ENCODE data around the gene RHOA. TPM values are rescaled to one million over a fixed set of nuclear protein-coding genes. Genes with fewer than 3 reads are reported as not detected.
A peak's percentile ranks its signal among the peaks of the same experiment; 100 is the strongest.

The RHOA gene
- total RNA-seq, 1 experiment from 2014 or later: 278 TPM

- Histone ChIP-seq H3K27me3 (ENCODE audit: low read length) (no peaks in the 10 kb centered on the region), H3K9ac (ENCODE audit: low read length) (no peak overlapping the region), H3K4me2 (ENCODE audit: low read length) (no peak overlapping the region), H3K9me3 (ENCODE audit: low read length) (no peaks in the 10 kb centered on the region), H3K4me1 (ENCODE audit: insufficient read depth, low read length) (peaks cover 21% of the 10 kb centered on the region), H3K27ac (ENCODE audit: low read length) (no peak overlapping the region), H3F3A (ENCODE audit: low read length, unreplicated experiment) (peaks cover 4% of the 10 kb centered on the region), H4K20me1 (ENCODE audit: low read length) (no peaks in the 10 kb centered on the region), H2AFZ (ENCODE audit: low read length) (no peak overlapping the region), H3K9me2 (replicated peaks; ENCODE audit: low read length) (no peaks in the 10 kb centered on the region), H3K79me2 (ENCODE audit: low read length) (no peaks in the 10 kb centered on the region), H3K4me3 (ENCODE audit: low read length) (no peak overlapping the region), H3K36me3 (ENCODE audit: low read depth, low read length) (no peaks in the 10 kb centered on the region)
- TF ChIP-seq EZH2phosphoT487 (IDR thresholded peaks at IDR 0.05; ENCODE audit: borderline replicate concordance, low read length): no peak
- TF ChIP-seq, protein P1, sequence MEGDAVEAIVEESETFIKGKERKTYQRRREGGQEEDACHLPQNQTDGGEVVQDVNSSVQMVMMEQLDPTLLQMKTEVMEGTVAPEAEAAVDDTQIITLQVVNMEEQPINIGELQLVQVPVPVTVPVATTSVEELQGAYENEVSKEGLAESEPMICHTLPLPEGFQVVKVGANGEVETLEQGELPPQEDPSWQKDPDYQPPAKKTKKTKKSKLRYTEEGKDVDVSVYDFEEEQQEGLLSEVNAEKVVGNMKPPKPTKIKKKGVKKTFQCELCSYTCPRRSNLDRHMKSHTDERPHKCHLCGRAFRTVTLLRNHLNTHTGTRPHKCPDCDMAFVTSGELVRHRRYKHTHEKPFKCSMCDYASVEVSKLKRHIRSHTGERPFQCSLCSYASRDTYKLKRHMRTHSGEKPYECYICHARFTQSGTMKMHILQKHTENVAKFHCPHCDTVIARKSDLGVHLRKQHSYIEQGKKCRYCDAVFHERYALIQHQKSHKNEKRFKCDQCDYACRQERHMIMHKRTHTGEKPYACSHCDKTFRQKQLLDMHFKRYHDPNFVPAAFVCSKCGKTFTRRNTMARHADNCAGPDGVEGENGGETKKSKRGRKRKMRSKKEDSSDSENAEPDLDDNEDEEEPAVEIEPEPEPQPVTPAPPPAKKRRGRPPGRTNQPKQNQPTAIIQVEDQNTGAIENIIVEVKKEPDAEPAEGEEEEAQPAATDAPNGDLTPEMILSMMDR (conservative IDR thresholded peaks at IDR 0.05; ENCODE audit: low read depth, low read length): no peak
- no peak for TF ChIP-seq EZH2 (IDR thresholded peaks at IDR 0.05; ENCODE audit: low read length, unreplicated experiment)
- DNase-seq: no peak
- no peak for ATAC-seq
- BruUV-seq (replicated peaks): no TSS peak
- intact Hi-C loops (cut with micrococcal nuclease): no loop called here
- CTCF ChIA-PET: no interaction called here
- POLR2A ChIA-PET (ENCODE audit: unreplicated experiment): no interaction called here
Measured at GRCh38 chr3:49460188-49460890, 48.6 kb upstream of the RHOA start.

GRCh38 chr3:49456466-49456865, 44.7 kb upstream of the RHOA start:
- ATAC-seq (peak; percentile 36), DNase-seq (peak; percentile 43)
- peaks cover 11% of the 10 kb centered on the region for H3K4me1 ChIP-seq (ENCODE audit: insufficient read depth, low read length)
- H3K4me3 ChIP-seq (ENCODE audit: low read length): no peak overlapping the region
- POLR2A ChIA-PET (ENCODE audit: unreplicated experiment): no interaction called here
- H4K20me1 ChIP-seq (ENCODE audit: low read length): no peaks in the 10 kb centered on the region
- CTCF ChIA-PET: interaction anchor here (0.7 kb wide), 1 partner anchor 84 kb away, joined by 3 read pairs; no protein-coding TSS in a partner anchor
- intact Hi-C loops (cut with micrococcal nuclease): no loop called here
- no TSS peak for BruUV-seq (replicated peaks)
- H3K9ac ChIP-seq (ENCODE audit: low read length): no peak overlapping the region
- no peak overlapping the region for H2AFZ ChIP-seq (ENCODE audit: low read length)
- no peaks in the 10 kb centered on the region for H3F3A ChIP-seq (ENCODE audit: low read length, unreplicated experiment)
- H3K4me2 ChIP-seq (ENCODE audit: low read length): no peak overlapping the region
- H3K27me3 ChIP-seq (ENCODE audit: low read length): no peaks in the 10 kb centered on the region
- no peaks in the 10 kb centered on the region for H3K36me3 ChIP-seq (ENCODE audit: low read depth, low read length)
- H3K9me3 ChIP-seq (ENCODE audit: low read length): no peaks in the 10 kb centered on the region
- H3K27ac ChIP-seq (ENCODE audit: low read length): no peak overlapping the region
- TF ChIP-seq EZH2 (IDR thresholded peaks at IDR 0.05; ENCODE audit: low read length, unreplicated experiment) (no peak), EZH2phosphoT487 (IDR thresholded peaks at IDR 0.05; ENCODE audit: borderline replicate concordance, low read length) (no peak)
- TF ChIP-seq, protein P1 (conservative IDR thresholded peaks at IDR 0.05; ENCODE audit: low read depth, low read length): no peak
- H3K9me2 ChIP-seq (replicated peaks; ENCODE audit: low read length): no peaks in the 10 kb centered on the region
- H3K79me2 ChIP-seq (ENCODE audit: low read length): no peaks in the 10 kb centered on the region

Data from PC-3 (cell line).